GM19395 (cell line): Measurements from ENCODE around the gene GALP.
"Not testable (repeated sequence)": the region's sequence is repeated elsewhere in the genome, so short reads cannot be mapped to it uniquely, and the experiment has no call there.

ENCODE experiments used
- ATAC-seq: cut with Tn5 transposase; IDR thresholded peaks from one replicate; pipeline ENCODE4 v1.9.1; 2021; ENCODE audit warnings: mild to moderate bottlenecking, moderate library complexity; ENCODE audit not compliant: unreplicated experiment

The GALP gene

GRCh38 chr19:56175861-56176307 is at the start of gene GALP:
GALP (plus strand) TSS chr19:56176008; CDS start chr19:56177109, 1,101 bp downstream.
- not testable (repeated sequence) for ATAC-seq

DNA sequence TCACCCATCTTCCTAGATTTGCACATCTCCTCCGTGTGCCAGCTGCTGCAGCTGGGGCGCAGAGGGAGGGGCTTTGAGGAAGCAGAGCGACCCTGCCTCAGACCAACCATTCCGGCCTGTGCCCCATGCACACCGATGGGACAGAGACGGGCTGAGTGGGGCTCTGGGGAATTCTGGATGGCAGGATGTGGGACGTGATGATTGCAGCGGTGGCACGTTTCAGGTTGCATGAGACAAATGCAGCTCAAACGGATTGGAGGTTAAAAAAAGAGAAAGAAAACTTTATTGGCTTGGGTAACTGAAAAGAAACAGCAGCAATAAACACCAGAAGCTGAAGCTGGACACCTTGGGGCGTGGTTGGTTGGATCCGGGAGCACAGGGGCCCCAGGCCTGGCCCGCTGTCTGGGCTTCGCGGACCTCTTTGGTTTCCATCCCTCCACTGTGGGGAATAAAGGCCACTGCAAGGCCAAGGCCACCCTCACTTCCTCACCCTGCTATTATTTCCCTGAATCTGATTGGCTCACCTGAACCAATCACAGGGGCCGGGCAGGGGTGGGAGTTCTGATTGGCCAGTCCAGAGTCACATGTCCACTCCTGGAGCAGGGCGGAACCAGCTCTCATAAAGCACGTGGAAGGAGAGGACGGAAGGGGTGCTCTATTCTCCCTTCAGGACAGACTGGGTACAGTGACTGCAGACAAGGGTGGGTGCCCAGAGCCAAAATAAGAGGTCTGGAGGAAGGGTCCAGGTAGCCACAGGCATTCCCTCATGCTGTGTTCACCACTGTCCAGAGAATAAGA is 48.6 kb upstream of the GALP start:
- ATAC-seq = no peak

DNA sequence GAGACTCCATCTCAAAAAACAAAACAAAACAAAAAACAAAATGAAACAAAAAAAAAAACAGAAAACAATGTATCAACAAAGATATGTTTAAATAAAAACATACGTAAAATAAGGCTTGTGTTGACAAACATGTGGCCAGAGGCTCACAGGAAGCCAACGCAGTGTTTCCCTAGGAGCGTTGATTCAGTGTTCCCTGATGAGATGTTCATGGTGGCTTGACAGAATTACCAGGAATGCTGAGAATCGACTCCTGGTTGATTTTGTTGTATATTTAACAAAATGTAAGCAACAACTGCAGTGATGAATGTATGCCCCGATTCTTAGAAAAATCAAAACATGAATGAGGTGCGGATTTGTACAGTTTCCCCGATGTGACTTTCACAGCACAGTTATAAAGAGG is 45.8 kb upstream of the GALP start:
- ATAC-seq = no peak

DNA sequence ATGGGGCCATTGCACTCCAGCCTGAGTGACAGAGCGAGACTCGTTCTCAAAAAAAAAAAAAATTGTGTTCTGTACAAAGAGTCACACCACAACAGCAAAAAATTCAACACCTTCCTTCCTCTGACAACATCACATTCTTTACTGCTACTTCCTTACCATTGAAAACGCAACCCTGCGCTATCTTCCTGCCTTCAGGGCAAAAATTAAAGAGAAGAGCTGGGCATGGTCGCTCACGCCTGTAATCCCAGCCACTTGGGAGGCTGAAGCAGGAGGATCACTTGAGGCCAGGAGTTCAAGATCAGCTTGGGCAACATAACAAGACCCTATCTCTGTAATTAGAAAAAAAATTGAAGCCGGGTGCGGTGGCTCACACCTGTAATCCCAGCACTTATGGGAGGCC is 44.2 kb upstream of the GALP start:
- ATAC-seq = no peak

- no peak for ATAC-seq
Observed at GRCh38 chr19:56132316-56132822, 43.4 kb upstream of the GALP start.

DNA sequence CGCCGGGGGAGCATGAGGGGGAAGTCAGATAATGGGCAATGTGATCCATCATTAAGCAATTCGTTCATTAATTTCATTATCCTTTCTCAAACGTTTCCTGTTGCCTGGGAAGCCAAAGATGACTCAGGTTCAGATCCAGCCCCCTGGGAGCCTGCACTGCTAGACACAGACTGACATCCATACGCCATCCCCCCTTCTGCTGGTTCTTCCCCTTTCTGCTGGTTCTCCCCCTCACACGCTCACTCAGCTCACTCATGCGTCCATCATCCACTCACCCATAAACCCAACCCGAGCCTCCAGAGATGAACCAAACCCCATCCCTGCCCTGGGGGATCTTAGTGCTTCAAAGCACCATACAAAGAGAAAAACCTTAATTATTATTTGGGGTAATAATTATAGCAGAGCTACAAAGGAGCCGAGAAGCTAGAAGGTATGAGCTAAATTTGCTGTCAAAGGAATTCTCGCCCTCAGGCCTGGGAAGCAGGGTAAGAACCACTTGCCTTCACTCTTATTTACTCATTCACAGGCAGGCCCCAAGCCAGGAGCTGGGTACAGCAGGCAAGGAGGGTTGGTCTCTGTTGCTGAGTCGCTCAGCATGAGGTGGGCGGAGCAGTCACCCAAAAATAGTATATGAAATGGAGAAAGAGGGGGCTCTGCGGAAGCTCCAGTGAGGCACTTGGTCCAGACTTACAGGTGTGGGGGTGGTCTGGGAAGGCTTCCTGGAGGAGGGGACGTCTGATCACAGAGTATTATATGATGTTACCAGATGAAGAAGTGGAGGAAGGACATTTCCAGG is 41.8 kb upstream of the GALP start:
- ATAC-seq = no peak

GRCh38 chr19:56134654-56134921 is 41.2 kb upstream of the GALP start:
- no peak for ATAC-seq

GRCh38 chr19:56136362-56136761 is 39.4 kb upstream of the GALP start:
- no peak for ATAC-seq

DNA sequence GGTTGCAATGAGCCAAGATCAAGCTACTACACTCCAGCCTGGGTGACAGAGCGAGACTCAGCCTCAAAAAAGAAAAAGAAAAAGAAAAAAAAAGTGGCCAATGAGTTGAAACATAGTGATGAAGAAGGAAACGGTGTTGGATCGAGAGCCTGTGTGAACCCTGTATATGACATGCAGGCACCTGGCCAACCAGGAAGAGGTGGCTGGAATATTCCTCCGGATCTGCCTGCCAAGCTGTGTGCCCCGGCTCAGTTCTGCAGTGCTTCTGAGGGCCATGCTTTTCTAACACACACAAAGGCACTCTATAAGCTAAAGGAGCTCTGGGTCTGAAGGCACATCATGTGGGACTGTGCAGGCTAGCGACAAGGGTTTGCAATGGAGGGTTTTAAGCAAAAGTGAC is 38.4 kb upstream of the GALP start:
- ATAC-seq = no peak

- ATAC-seq = no peak
Observed at GRCh38 chr19:56138069-56138468, 37.7 kb upstream of the GALP start.

DNA sequence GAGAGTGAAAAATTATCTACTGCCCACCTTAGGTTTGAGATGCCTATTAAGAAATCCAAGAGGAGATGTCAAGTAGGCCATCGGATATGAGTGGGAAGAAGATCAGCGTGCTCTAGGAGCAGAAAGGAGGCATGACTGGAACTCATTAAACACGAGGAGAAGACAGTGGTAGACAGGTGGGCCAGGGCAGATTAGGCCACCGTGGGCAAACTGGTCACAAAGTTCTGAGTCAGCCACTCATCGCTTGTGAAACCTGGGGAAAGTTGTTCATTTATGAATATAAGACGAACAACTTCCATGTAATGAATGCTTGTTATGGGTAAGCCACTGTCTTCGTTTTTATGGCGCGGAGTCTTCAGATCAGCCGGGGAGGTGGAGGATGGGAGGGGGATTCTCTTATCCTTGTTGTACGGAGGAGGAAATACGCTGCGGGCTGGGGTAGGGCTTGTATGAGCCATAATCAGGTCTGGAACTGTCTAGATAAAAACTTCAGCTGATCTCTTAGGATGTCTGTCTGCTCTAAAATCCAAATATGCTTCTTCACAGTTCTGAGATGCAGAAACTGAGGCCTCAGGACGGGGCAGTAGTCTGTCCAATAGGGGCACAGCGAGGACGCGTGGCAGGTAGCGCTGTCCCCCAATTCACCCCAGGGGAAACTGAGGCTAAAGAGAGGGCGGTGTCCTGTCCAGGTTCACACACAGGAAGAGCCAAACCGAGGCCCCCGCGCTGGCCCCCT is 35.8 kb upstream of the GALP start:
- ATAC-seq = no peak

GRCh38 chr19:56140583-56141416 is 35.0 kb upstream of the GALP start, which contains the start of gene ZNF444:
ZNF444 (plus strand) TSS chr19:56141287; CDS start chr19:56146912, 5,625 bp downstream.
- peak; percentile 89 for ATAC-seq

DNA sequence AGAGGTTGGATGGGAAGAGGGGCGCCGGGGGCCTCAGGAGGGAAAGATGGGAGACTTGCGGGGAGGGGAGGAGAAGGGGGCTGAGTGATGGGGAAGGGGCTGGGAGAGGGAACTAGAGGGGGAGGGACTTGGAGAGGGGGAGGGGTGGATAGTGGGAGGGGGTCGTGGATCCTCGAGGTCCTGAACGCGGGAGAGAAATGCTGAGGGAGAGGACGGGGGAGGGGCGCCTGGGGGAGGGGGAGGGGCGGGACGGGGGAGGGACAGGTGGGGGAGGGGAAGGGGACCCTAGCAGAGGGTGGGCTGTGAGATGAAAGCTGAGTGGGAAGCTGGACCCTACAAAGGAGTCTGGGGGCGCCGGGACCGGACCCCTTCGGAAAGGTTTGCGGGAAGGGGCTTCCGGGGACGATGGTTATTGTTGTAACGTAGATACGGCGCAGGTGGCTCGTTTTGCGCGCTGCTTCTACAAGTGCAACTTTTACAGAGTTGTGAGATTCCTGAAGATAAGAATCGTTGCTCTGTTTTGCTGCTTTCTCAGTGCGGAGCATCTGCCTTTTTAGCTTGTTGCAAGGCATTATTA is 34.3 kb upstream of the GALP start:
- ATAC-seq = no peak

GRCh38 chr19:56142087-56142787 is 33.6 kb upstream of the GALP start:
- no peak for ATAC-seq

- no peak for ATAC-seq
Observed at GRCh38 chr19:56142897-56143434, 32.8 kb upstream of the GALP start.

- ATAC-seq = no peak
Observed at GRCh38 chr19:56144376-56144775, 31.4 kb upstream of the GALP start.

GRCh38 chr19:56144831-56145230 is 31.0 kb upstream of the GALP start:
- no peak for ATAC-seq

DNA sequence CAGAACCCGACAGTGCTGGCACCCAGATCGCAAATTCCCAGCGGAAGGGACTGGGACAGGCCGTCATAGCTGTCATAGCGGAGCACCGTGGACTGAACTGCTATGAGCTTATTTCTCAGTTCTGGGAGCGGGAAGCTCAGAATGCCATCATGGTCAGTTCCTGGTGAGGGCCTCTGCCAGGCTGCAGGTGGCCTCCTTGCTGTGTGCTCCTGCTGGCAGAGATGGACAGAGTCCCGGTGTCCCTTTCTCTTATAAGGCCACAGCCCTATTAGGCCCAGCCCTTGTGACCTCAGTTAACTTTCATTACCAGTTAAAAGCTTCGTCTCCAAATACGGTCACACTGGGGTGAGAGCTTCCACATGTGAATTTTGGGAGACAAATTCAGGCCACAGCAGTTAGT is 30.1 kb upstream of the GALP start:
- ATAC-seq = no peak

DNA sequence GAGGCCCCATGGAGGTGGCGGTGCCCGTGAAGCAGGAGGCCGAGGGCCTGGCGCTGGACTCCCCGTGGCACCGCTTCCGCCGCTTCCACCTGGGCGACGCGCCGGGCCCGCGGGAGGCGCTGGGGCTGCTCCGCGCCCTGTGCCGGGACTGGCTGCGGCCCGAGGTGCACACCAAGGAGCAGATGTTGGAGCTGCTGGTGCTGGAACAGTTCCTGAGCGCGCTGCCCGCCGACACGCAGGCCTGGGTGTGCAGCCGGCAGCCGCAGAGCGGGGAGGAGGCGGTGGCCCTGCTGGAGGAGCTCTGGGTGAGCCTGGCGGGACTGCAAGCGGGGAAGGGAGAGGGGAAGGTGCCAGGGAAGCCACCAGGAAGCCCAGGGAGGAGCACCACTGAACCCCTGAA is 28.9 kb upstream of the GALP start:
- ATAC-seq = no peak
